A673 (cell line): ENCODE results near the gene HMX1. TPM values are rescaled to one million over a fixed set of nuclear protein-coding genes. Genes with fewer than 3 reads are reported as not detected.

ENCODE experiments used
- BruUV-seq: library from RNA; stranded (reverse); fragments of 400-500 nt; replicated peaks from 2 replicates; lab custom pipeline; 2021; lab: Mats Ljungman, UMichigan
- CTCF ChIA-PET: fragments of 300-600 bp; sonication (Branson Sonifier 250); formaldehyde crosslinking; loops from one replicate; lab custom pipeline; 2022; ENCODE audit warnings: antibody characterized with exemption; lab: Charles Lee
- POLR2A ChIA-PET: fragments of 300-600 bp; sonication (Branson Sonifier 250); formaldehyde crosslinking; loops from one replicate; lab custom pipeline; 2022; ENCODE audit warnings: antibody characterized with exemption; ENCODE audit not compliant: low non-redundant PET; lab: Charles Lee
- DNase-seq: peaks from one replicate; pipeline ENCODE4 v3.0.0-alpha.2; 2015; ENCODE audit warnings: low spot score
- H3K27ac ChIP-seq: fragments of 200-600 bp; sonication (generic); 2 replicates; pipeline ENCODE4 v1.5.1; 2016; ENCODE audit warnings: mixed run types, low read depth, mild to moderate bottlenecking, mixed read lengths, antibody characterized with exemption, low read length; ENCODE audit not compliant: poor library complexity, severe bottlenecking
- H3K27me3 ChIP-seq: fragments of 200-600 bp; sonication (generic); replicated peaks from 2 replicates; pipeline ENCODE4 v1.6.1; 2017; ENCODE audit warnings: mixed run types, low read depth, mild to moderate bottlenecking, mixed read lengths, antibody characterized with exemption, low read length; ENCODE audit not compliant: insufficient read depth, poor library complexity
- H3K36me3 ChIP-seq: fragments of 200-600 bp; sonication (generic); 2 replicates; pipeline ENCODE4 v1.6.1; 2016; ENCODE audit warnings: mixed run types, mild to moderate bottlenecking, mixed read lengths, antibody characterized with exemption, low read length; ENCODE audit not compliant: insufficient read depth, poor library complexity, severe bottlenecking
- H3K4me1 ChIP-seq: fragments of 200-600 bp; sonication (generic); 2 replicates; pipeline ENCODE4 v1.6.1; 2017; ENCODE audit warnings: mixed run types, mild to moderate bottlenecking, mixed read lengths, antibody characterized with exemption, low read length; ENCODE audit not compliant: insufficient read depth, poor library complexity, severe bottlenecking
- H3K4me3 ChIP-seq: fragments of 200-600 bp; sonication (generic); 2 replicates; pipeline ENCODE4 v1.5.1; 2016; ENCODE audit warnings: low read depth, mixed run types, mild to moderate bottlenecking, mixed read lengths, low read length; ENCODE audit not compliant: poor library complexity, severe bottlenecking
- H3K9me3 ChIP-seq: fragments of 200-600 bp; sonication (generic); 2 replicates; pipeline ENCODE4 v1.6.1; 2016; ENCODE audit warnings: mixed run types, low read depth, mild to moderate bottlenecking, mixed read lengths, antibody characterized with exemption, low read length; ENCODE audit not compliant: poor library complexity, severe bottlenecking
- CTCF ChIP-seq: fragments of 300-800, 200-600 bp; sonication (generic); conservative IDR thresholded peaks from 2 replicates; pipeline ENCODE4 v1.5.1; 2017; ENCODE audit warnings: low read depth, mild to moderate bottlenecking, antibody characterized with exemption, low read length, moderate library complexity, mixed read lengths
- EZH2 ChIP-seq: fragments of 200-600 bp; sonication (generic); IDR thresholded peaks from 2 replicates; pipeline ENCODE4 v1.6.1; 2017; ENCODE audit warnings: borderline replicate concordance, low read depth, mild to moderate bottlenecking, mixed read lengths, antibody characterized with exemption, low read length; ENCODE audit not compliant: poor library complexity, severe bottlenecking
- intact Hi-C: fragments of 100-400 bp; cut with micrococcal nuclease; formaldehyde crosslinking; loops from one replicate; pipeline ENCODE4 v1.10.0; 2022; ENCODE audit not compliant: unreplicated experiment
- total RNA-seq: library from RNA; stranded (reverse); gene quantifications from 2 replicates; pipeline ENCODE4 v1.2.3, GENCODE V29; 2021

HMX1 gene
- total RNA-seq, 1 experiment from 2014 or later: 0.26 TPM

- TF ChIP-seq EZH2 (no peak), CTCF (no peak)
- no peaks in the 10 kb centered on the region for H3K36me3 ChIP-seq
- intact Hi-C loops: no loop called here
- BruUV-seq: no TSS peak
- H3K4me1 ChIP-seq: no peaks in the 10 kb centered on the region
- POLR2A ChIA-PET: no interaction called here
- no peak overlapping the region for H3K4me3 ChIP-seq
- H3K9me3 ChIP-seq: no peaks in the 10 kb centered on the region
- no peak overlapping the region for H3K27ac ChIP-seq
- H3K27me3 ChIP-seq: peaks cover 63% of the 10 kb centered on the region
- no peak for DNase-seq
- CTCF ChIA-PET: no interaction called here
These were observed 7.9 kb upstream of the HMX1 start for GRCh38 chr4:8879574-8879973.

GRCh38 chr4:8878421-8878820 lies 6.8 kb upstream of the HMX1 start:
- H3K27me3 ChIP-seq: peaks cover 74% of the 10 kb centered on the region
- no peak overlapping the region for H3K4me3 ChIP-seq
- ChIA-PET CTCF (no interaction called here), POLR2A (no interaction called here)
- H3K36me3 ChIP-seq: no peaks in the 10 kb centered on the region
- H3K27ac ChIP-seq: no peak overlapping the region
- TF ChIP-seq EZH2 (no peak), CTCF (no peak)
- no peaks in the 10 kb centered on the region for H3K4me1 ChIP-seq
- intact Hi-C loops: no loop called here
- BruUV-seq: no TSS peak
- no peaks in the 10 kb centered on the region for H3K9me3 ChIP-seq
- no peak for DNase-seq

- intact Hi-C loops: no loop called here
- H3K27ac ChIP-seq: no peak overlapping the region
- CTCF ChIA-PET: no interaction called here
- H3K4me1 ChIP-seq: no peaks in the 10 kb centered on the region
- no peaks in the 10 kb centered on the region for H3K9me3 ChIP-seq
- no peak for DNase-seq
- H3K4me3 ChIP-seq: no peak overlapping the region
- no peaks in the 10 kb centered on the region for H3K36me3 ChIP-seq
- TF ChIP-seq EZH2: no peak
- TF ChIP-seq CTCF: no peak
- BruUV-seq: no TSS peak
- peaks cover 81% of the 10 kb centered on the region for H3K27me3 ChIP-seq
- POLR2A ChIA-PET: no interaction called here
These were observed 6.1 kb upstream of the HMX1 start for GRCh38 chr4:8877780-8878040.
